Endothelial cell of umbilical vein (primary cell): Measurements from ENCODE around the gene TSPAN13. TPM values are rescaled to one million over a fixed set of nuclear protein-coding genes. Genes with fewer than 3 reads are reported as not detected.

Source experiments
- BruUV-seq: library from RNA; stranded (reverse); fragments of 400-500 nt; replicated peaks from 2 replicates; lab custom pipeline; 2021; lab: Mats Ljungman, UMichigan
- CTCF ChIA-PET: fragments of 300-600, 350-600 bp; sonication (Branson Sonifier 250); formaldehyde crosslinking; loops from one replicate; lab custom pipeline; 2021; ENCODE audit warnings: antibody characterized with exemption, inconsistent platforms; lab: Charles Lee
- POLR2A ChIA-PET: fragments of 300-600, 350-600 bp; sonication (Branson Sonifier 250); formaldehyde crosslinking; loops from one replicate; lab custom pipeline; 2021; ENCODE audit warnings: antibody characterized with exemption, inconsistent platforms; lab: Charles Lee
- DNase-seq: peaks from one replicate; pipeline ENCODE4 v3.0.0-alpha.2; 2011; ENCODE audit warnings: low read depth, low spot score
- FAIRE-seq: peaks from 2 replicates; lab custom pipeline; 2011; peaks lifted over from hg19 to GRCh38; lab: Jason Lieb, UNC
- H2AFZ ChIP-seq: 2 replicates; pipeline ENCODE4 v1.6.0; 2012; ENCODE audit warnings: low read depth, low read length, control low read depth, inconsistent platforms
- H3K27ac ChIP-seq: 2 replicates; pipeline ENCODE4 v1.5.1; 2011; ENCODE audit warnings: low read depth, mild to moderate bottlenecking, control low read depth, low read length, moderate library complexity; ENCODE audit not compliant: insufficient read depth
- H3K27me3 ChIP-seq, 2 experiments: 2 replicates each; pipeline versions ENCODE4 v1.6.0 to v1.6.1; 2011; ENCODE audit warnings: low read length in 2 of 2, mixed read lengths in 1 of 2; ENCODE audit not compliant: control insufficient read depth in 2 of 2, insufficient read depth in 2 of 2
- H3K36me3 ChIP-seq, 2 experiments: 2 replicates in 1 of 2; 3 replicates in 1 of 2; pipeline ENCODE4 v1.5.1; 2011; ENCODE audit warnings: low read length in 2 of 2, mild to moderate bottlenecking in 1 of 2, moderate library complexity in 1 of 2; ENCODE audit not compliant: control insufficient read depth in 2 of 2, insufficient read depth in 2 of 2; ENCODE audit errors: extremely low read depth in 1 of 2
- H3K4me1 ChIP-seq: 3 replicates; pipeline ENCODE4 v1.5.1; 2011; ENCODE audit warnings: mild to moderate bottlenecking, low read length; ENCODE audit not compliant: control insufficient read depth, insufficient read depth; ENCODE audit errors: extremely low read depth
- H3K4me2 ChIP-seq: 2 replicates; pipeline ENCODE4 v1.6.1; 2011; ENCODE audit warnings: low read length, control low read depth, mixed read lengths; ENCODE audit not compliant: insufficient read depth
- H3K4me3 ChIP-seq, 3 experiments: fragments of 200-600 bp in 1 of 3; sonication (generic), shearing (Covaris generic) in 1 of 3; replicated peaks in 1 of 3; 2 replicates each; pipeline ENCODE4 v1.5.1; 2011 to 2016; ENCODE audit warnings: control low read depth in 3 of 3, low read length in 3 of 3, mild to moderate bottlenecking in 2 of 3, inconsistent platforms in 1 of 3, low read depth in 1 of 3, moderate library complexity in 1 of 3; ENCODE audit not compliant: insufficient read depth in 1 of 3
- H3K79me2 ChIP-seq: 2 replicates; pipeline ENCODE4 v1.6.0; 2012; ENCODE audit warnings: low read length, inconsistent platforms; ENCODE audit not compliant: control insufficient read depth, insufficient read depth
- H3K9ac ChIP-seq: replicated peaks from 2 replicates; pipeline ENCODE3; 2011; ENCODE audit warnings: low read length, control low read depth; ENCODE audit not compliant: insufficient read depth; ENCODE audit errors: extremely low read depth
- H3K9me1 ChIP-seq: replicated peaks from 3 replicates; pipeline ENCODE4 v1.6.0; 2011; ENCODE audit warnings: mild to moderate bottlenecking, low read length; ENCODE audit not compliant: control insufficient read depth, insufficient read depth; ENCODE audit errors: extremely low read depth
- H3K9me3 ChIP-seq: replicated peaks from 2 replicates; pipeline ENCODE4 v1.5.1; 2012; ENCODE audit warnings: low read length, inconsistent platforms; ENCODE audit not compliant: control insufficient read depth, insufficient read depth
- H4K20me1 ChIP-seq: replicated peaks from 2 replicates; pipeline ENCODE3; 2011; ENCODE audit warnings: mild to moderate bottlenecking, low read length; ENCODE audit not compliant: control insufficient read depth, insufficient read depth; ENCODE audit errors: extremely low read depth
- FOS ChIP-seq: IDR thresholded peaks from 2 replicates; pipeline ENCODE4 v1.6.1; 2011; ENCODE audit warnings: mild to moderate bottlenecking, low read length, moderate library complexity, borderline replicate concordance; ENCODE audit not compliant: insufficient read depth
- GATA2 ChIP-seq: IDR thresholded peaks from 2 replicates; pipeline ENCODE4 v1.7.0; 2011; ENCODE audit warnings: low read depth, mild to moderate bottlenecking, moderate library complexity, mixed read lengths, low read length; ENCODE audit not compliant: insufficient read length, insufficient read depth
- JUN ChIP-seq: IDR thresholded peaks from 2 replicates; pipeline ENCODE4 v1.6.1; 2011; ENCODE audit warnings: borderline replicate concordance, low read depth; ENCODE audit not compliant: insufficient read length, insufficient read depth
- MYC ChIP-seq: IDR thresholded peaks from one replicate; pipeline ENCODE4 v1.6.1; 2011; ENCODE audit warnings: mild to moderate bottlenecking, low read depth, low read length
- POLR2A ChIP-seq: IDR thresholded peaks from 2 replicates; pipeline ENCODE4 v1.6.1; 2012; ENCODE audit warnings: low read depth, mild to moderate bottlenecking, control low read depth, low read length
- POLR2AphosphoS5 ChIP-seq: IDR thresholded peaks from 2 replicates; pipeline ENCODE4 v1.6.1; 2012; ENCODE audit warnings: low read depth, mild to moderate bottlenecking, control low read depth, low read length, moderate library complexity; ENCODE audit not compliant: insufficient read depth
- dilution Hi-C: fragments of 300-500 bp; cut with MboI; formaldehyde crosslinking; loops from one replicate; pipeline ENCODE4 v1.15.0; 2019; ENCODE audit warnings: low sequenced_read_pairs; ENCODE audit not compliant: extremely low pct_ligation_motif_present
- intact Hi-C: fragments of 100-400 bp; cut with micrococcal nuclease; formaldehyde crosslinking; loops from one replicate; pipeline ENCODE4 v1.10.0; 2022
- polyA plus RNA-seq, 4 experiments: library from polyadenylated mRNA; depleted of rRNA in 3 of 4; stranded (reverse) in 3 of 4; unstranded in 1 of 4; fragments of >200 nt; gene quantifications; 2 replicates each; pipeline versions ENCODE4 v1.2.1 to v1.2.3, GENCODE V29; 2011 to 2012; ENCODE audit warnings: missing spikeins in 1 of 4
- total RNA-seq: library from RNA; stranded (reverse); gene quantifications from 2 replicates; pipeline ENCODE4 v1.2.3, GENCODE V29; 2021
- TF ChIP-seq, protein P1 (sequence below): IDR thresholded peaks from 2 replicates; pipeline ENCODE4 v1.6.1; 2011; ENCODE audit not compliant: insufficient read depth, insufficient read length
- TF ChIP-seq, protein P2 (sequence below), 2 donors: IDR thresholded peaks; 1 replicate in 1 of 2; 2 replicates in 1 of 2; pipeline ENCODE4 v1.5.1; 2011; ENCODE audit warnings: low read length in 2 of 2, mild to moderate bottlenecking in 2 of 2, moderate library complexity in 2 of 2, control low read depth in 1 of 2, inconsistent platforms in 1 of 2, low read depth in 1 of 2; ENCODE audit not compliant: insufficient read depth in 1 of 2; ENCODE audit errors: extremely low read depth in 1 of 2

The TSPAN13 gene
- total and polyA plus RNA-seq, 2 donors (not counting 3 experiments of a cell fraction or from before 2014, with no cell fraction given), result 13.3 to 33.0 TPM

DNA sequence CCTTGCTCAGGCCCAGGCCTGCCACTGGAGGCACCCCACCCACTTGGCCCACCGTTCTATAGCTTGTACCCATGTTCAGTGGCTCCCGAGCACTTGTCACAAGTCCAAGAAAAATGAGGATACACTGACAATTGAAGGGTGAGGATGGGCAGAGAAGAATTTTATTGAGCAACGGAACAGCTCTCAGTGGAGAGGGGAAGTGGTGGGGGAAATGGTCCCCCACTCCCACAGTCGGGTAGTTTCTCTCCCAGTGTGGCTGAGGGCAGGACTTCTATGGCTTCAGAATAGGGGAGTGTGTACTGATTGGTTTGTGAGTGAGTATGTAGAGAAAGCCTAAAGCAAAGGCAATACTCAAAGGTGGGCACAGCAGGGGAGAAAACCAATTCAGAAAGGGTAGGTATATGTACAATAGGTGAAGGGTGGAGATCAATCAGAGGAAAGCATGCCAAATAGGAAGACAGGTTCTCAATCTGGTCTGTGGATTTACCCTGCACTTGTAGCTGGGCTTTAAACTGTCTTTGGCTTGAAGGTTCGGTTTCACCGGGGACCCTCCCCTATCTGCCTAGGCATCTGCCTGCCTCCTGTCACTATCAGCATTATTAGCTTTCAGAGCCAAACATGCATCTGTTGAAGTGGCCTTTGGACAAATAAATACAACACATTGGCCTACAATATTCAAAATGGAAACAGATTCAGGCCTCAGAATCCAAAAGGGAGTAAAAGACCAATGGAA is 8.9 kb upstream of the TSPAN13 start:
- no peaks in the 10 kb centered on the region for H4K20me1 ChIP-seq
- POLR2A ChIA-PET, result no interaction called here
- CTCF ChIA-PET, result interaction anchor here (1.4 to 2.5 kb wide), 3 partner anchors 49 to 174 kb away, joined by 3 to 11 read pairs (median 5); no protein-coding TSS in a partner anchor
- no peaks in the 10 kb centered on the region for H3K9me3 ChIP-seq
- no TSS peak for BruUV-seq
- H3K4me3 ChIP-seq, result no peak overlapping the region
- no peak overlapping the region for H3K9ac ChIP-seq
- dilution Hi-C loops, result no loop called here
- no peak for TF ChIP-seq POLR2AphosphoS5
- TF ChIP-seq FOS, result no peak
- no peak for TF ChIP-seq MYC
- no peak for TF ChIP-seq POLR2A
- TF ChIP-seq, protein P1, sequence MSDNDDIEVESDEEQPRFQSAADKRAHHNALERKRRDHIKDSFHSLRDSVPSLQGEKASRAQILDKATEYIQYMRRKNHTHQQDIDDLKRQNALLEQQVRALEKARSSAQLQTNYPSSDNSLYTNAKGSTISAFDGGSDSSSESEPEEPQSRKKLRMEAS, result no peak
- TF ChIP-seq JUN, result no peak
- TF ChIP-seq, protein P2, sequence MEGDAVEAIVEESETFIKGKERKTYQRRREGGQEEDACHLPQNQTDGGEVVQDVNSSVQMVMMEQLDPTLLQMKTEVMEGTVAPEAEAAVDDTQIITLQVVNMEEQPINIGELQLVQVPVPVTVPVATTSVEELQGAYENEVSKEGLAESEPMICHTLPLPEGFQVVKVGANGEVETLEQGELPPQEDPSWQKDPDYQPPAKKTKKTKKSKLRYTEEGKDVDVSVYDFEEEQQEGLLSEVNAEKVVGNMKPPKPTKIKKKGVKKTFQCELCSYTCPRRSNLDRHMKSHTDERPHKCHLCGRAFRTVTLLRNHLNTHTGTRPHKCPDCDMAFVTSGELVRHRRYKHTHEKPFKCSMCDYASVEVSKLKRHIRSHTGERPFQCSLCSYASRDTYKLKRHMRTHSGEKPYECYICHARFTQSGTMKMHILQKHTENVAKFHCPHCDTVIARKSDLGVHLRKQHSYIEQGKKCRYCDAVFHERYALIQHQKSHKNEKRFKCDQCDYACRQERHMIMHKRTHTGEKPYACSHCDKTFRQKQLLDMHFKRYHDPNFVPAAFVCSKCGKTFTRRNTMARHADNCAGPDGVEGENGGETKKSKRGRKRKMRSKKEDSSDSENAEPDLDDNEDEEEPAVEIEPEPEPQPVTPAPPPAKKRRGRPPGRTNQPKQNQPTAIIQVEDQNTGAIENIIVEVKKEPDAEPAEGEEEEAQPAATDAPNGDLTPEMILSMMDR (IDR thresholded peaks at IDR 0.05; ENCODE audit: extremely low read depth in 1 of 2, insufficient read depth in 1 of 2, low read depth in 1 of 2, low read length in 2 of 2), result no peak
- no peak for TF ChIP-seq GATA2
- no peak for FAIRE-seq
- H3K36me3 ChIP-seq, result no peaks in the 10 kb centered on the region
- no peak overlapping the region for H3K27ac ChIP-seq
- no peak overlapping the region for H3K4me2 ChIP-seq
- no peaks in the 10 kb centered on the region for H3K79me2 ChIP-seq
- DNase-seq, result no peak
- no peaks in the 10 kb centered on the region for H3K9me1 ChIP-seq
- H2AFZ ChIP-seq, result peak overlapping the region; percentile 5
- no peaks in the 10 kb centered on the region for H3K27me3 ChIP-seq
- H3K4me1 ChIP-seq, result peaks cover 36% of the 10 kb centered on the region
- intact Hi-C loops, result no loop called here
